GM21723 (cell line): ENCODE results near the gene PYROXD2.
"Not testable (repeated sequence)": the region's sequence is repeated elsewhere in the genome, so short reads cannot be mapped to it uniquely, and the experiment has no call there.

Source experiments
- ATAC-seq: cut with Tn5 transposase; IDR thresholded peaks from one replicate; pipeline ENCODE4 v1.9.1; 2021; ENCODE audit warnings: mild to moderate bottlenecking, moderate library complexity; ENCODE audit not compliant: unreplicated experiment

The PYROXD2 gene

DNA sequence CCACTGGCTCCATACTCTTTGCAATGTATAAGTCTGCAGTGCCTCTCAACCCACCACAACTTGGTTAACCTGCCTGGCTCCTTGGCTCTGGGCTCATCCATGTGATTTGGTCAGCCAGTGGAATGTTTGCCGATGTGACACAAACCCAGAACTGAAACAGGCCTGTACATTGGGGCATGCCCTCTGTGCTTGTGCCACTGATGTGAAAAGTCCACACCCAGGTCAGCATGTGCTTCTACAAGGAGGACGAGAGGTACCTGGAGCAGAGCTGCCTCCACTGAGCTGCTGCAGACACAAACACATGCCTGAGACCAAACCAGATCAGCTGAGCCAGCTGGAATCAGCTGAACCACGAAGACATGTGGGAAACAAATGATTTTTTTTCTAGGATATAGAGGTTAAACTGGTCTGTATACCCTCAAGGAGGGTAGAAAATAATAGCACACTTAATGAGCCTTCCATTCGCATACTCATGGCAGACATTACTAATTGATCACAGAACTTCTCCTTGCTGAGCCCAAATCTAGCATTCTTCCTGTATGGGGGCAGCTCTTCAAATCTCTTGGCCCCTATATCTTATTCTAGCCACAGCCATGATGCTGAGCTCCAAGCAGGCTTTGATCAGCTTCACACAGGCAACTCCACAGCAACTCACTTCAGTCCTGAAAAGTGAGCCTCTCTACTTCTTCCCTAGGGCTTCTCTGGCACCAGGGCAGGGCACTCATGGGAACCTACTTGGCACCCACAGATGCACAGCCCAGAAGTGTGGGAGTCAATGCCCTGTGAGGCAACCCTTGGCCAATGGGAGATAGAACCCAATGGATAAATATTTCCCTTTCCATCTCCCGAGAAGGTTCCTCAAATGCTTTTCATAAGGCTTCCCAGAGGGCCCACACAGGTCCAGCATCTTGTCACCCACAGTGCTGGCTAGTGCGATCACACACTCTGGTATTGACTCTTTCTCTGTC, 18.6 kb downstream of the PYROXD2 start:
- ATAC-seq = no peak

DNA sequence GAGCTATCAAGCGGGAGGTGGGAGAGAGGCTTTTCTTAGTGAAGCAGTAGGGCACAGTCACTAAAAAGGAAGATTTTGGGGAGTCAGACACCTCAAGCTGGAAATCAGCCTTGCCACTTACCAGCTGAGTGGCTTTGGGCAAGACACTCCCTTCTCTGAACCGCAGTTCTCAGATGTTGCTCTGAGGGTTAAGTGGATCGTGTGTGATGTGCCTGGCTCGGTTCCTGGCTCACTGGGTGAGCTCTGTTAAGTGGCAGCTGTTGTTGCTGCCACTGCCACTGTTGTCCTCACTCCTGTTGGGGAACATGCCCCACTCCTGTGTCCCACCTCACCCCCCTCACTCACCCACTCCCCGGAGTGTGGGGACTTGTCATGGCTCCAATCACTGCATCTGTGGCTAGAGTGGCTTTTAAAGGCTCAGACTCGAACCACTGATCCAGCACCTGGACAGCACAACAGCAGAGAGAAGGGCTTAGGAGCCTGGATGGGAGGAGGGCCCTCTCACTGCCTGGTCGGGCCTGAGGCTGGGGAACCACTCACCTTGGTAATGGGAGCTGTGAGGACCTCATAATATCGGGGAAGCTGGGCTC, 20.0 kb downstream of the PYROXD2 start:
- no peak for ATAC-seq

DNA sequence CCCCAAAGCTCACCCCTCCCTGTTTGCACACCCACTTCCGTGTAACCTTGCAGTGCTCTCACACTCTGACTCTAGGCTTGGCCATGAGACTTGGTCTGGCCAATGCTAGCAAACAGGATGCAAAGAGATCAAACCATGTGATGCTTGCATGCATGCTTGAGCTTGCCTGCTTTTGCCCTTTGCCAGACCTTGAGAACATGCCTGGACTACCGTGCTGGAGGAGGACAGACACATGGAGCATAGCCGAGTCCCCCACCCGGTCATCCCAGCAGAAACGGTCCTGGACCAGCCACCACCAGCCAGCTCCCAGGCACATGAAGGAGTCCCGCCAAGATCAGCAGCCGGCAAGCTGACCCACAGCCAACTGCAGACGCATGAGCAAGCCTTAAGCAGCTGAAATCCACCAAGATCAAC, 23.4 kb downstream of the PYROXD2 start:
- ATAC-seq = no peak

DNA sequence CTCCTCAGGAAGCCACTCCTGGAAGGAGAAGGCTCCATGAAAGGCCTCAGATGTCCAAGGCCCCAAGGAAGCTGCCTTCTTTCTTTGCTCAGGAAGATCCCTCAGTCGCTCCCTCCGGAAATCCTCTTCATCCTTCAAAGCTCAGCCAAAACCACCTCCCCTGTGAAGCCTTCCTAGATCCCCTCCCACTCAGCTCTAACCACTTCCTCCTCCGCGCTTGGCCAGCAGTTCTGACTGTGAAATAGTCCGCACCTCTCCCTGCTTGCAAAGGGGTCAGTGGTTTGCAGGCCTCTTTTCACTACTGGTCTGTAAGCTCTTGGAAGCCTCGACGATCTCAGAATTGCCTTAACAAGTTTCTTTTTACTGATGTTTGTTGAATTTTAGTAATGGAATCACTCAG, 23.9 kb downstream of the PYROXD2 start:
- ATAC-seq = no peak

DNA sequence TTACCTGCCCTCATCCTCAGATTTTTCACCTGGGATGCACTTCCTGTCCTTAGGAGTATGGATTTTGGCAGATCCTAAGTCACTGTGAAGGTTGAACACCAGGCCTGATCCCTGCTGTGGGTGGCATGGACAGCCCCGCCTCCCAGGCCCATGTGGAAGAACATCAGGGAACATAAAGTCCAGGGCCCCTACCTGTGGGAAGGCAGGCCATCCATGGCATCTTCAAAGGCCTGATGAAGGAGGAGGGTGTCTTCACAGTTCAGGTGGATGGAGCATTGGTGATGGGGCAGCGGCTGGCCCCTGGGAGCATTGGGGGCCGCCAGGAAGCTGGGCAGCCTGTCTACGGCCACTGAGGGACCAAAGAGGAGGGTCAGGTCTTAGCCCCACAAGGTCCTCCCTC, 24.6 kb downstream of the PYROXD2 start:
- ATAC-seq = no peak

DNA sequence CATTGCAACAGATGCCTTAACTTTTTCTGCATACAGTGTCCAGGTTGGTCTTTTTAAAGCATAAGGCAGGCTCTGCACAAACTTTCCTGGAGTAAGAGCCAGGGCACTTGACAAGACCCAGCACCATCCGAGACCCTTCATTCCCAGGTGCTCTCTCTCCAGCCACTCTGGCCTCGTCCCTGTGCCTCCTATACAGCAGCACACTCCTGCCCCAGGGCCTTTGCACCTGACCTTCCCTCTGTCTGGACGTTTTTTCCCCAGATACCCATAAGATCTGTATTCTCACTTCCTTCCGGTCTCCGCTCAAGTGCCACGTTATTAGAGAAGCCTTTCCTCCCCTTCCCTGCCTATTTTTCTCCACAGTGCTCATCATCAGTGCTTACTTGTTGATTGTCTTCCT, 25.6 kb downstream of the PYROXD2 start:
- ATAC-seq = no peak

DNA sequence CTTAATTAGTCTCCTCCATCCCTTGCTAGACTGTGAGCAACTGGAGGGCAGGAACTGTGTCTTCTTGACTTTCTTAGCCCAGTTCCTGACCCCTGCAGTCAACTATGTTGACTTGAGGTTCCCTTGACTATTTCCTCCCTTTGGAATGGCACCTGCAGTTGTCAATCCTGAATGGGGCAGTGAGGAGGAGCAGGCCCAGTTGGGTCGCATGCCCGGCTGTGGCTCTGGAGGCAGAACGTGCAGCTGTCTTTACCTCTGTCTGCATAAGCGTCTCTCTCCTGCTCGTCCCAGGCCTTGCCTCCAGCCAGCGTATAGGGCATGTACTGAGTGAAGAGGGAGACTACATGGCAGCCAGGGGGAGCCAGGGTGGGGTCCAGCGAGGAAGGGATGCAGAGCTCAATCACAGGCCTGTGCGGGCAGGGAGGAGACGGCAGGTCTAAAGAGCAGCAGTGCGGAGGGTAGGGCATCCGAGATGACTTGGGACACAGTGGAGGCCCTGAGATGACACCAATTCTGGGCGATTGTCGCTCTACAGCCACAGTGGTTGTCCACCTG, 26.8 kb downstream of the PYROXD2 start:
- ATAC-seq = no peak

DNA sequence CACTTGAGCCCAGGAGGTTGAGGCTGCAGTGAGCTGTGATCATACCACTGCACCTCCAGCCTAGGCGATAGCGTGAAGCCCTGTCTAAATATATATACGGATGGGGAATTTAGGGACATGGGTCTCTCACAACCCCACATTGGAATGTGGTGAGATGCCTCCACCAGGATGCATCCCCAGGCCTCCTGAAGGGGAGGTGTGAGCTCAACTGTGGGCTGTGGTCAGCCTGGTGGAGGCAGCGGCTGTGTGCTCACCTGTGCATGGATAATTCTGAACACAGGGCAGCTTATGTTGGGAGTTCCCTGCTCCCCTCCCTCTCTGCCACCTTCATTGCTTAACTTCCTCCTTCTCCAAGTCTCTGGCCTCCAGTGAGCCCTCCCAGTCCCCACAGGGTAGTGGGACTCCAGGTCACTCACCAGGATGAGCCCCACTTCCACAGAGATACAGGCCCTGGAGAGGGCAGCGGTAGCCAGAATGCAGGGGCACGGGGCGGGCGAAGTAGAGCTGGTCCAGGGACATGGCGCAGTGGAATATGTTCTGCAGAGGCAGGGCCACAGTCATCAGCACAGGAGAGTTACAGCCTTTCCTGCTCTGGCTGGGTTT, 30.4 kb downstream of the PYROXD2 start:
- no peak for ATAC-seq

DNA sequence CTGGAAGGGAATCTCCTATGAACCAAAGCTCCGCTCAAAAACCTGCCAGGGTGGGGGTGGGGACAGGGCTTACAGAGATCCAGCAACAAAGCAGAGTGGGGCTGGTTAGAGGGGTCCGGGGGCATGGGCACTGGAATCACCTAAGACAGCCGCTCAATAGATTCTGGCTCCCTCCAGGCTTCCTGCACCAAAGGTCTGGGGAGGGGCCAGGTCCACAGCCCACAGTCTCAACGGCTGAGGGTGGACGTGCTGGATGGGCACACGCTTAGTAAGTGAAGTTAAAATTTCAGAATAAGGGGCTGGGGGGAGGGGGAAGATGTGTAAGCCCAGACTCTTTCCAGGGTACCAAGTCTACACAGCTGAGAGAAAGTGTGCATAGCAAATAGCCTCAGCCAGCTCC, 31.1 kb downstream of the PYROXD2 start:
- ATAC-seq = no peak

DNA sequence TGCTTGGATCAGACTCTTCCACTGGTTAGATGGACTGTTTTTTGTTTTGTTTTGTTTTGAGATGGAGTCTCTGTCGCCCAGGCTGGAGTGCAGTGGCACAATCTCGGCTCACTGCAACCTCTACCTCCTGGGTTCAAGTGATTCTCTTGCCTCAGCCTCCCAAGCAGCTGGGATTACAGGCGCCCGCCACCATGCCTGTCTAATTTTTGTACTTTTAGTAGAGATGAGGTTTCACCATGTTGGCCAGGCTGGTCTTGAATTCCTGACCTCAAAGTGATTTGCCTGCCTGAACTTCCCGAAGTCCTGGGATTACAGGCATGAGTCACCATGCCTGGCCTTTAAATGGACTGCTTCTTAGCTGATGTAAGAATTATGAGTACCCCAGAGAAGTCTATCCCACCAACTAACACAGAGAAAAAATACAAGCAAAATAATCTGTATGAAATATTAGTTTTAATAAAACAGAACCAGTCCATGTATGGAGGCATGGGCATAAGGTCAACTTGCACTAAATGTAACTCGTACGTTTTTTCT, 31.8 kb downstream of the PYROXD2 start:
- ATAC-seq = not testable (repeated sequence)

DNA sequence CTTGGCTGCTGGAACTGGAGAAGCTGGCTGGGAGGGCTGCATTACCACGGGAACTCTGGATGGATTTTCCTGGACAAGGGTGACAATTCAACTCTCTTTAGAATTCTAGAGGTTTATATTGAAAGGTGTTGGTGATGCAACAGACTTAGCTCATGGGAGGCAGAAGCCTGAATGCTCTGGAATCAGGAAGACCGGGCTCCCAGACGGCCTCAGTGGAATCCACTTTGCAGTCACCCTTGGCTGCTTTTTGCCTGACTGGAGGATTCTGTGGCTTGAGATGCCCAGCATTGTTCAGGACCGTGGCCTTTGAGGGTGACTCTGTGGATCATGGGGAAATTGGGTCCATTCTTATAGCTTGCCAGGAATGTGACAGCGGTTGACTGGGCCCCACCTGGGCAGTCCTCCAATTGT, 32.3 kb downstream of the PYROXD2 start:
- ATAC-seq = no peak

DNA sequence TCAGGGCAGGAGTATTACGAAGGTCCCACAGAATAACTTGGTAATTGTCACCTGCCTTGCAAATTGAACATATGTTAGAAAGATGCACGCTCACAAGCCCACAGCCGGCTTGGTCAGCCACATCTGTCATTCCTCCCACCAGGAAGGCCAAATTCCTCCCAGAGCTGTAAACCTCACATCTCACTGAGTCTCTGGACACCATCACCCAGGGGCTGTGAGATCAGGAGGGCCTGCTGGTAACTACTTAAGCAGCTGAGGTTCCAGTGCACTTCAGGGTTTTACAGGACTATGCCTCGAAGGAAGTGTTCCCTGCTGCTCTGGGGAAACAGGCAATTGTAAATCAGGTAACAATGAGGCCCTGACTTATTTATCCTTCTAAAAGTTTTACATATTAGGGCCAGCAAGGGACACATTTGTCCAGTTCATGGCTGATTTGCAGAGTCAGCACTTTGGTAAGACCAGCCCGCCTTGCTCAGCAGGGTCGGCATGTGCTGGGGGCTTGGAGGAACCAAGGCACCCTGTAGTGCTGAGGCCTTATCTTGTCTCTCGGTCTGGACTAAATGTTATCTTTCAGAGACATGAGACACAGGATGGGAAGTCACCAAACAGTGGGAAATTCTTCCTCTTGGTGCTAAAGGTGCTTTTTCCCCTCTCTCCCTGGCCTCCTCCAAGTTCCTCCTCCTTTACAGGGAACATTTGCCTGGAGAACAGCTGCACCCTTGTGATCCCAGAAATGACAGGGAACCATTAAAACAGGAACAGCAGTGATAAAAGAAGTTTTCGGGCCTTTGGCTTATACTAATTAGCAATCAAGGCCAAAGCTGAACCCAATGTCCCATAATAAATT, 34.3 kb downstream of the PYROXD2 start:
- no peak for ATAC-seq

DNA sequence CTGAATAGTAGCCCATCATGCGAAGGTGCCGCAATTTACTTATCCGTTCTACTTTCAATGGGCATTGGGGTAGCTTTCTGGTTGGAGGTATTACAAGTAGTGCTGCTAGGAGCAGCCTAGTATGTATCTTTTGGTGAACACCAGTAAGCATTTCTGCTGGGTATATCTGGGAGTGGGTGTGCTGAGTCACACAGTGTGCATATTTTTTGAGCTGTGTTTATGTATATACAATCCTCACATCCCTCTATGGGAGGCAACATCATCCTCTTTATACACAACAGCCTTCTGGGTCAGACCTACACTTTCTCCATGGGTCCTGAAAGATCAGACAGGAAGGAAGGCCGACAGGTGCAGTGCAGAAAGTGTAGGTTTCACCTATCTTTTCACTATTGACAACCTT, 36.3 kb downstream of the PYROXD2 start:
- no peak for ATAC-seq

DNA sequence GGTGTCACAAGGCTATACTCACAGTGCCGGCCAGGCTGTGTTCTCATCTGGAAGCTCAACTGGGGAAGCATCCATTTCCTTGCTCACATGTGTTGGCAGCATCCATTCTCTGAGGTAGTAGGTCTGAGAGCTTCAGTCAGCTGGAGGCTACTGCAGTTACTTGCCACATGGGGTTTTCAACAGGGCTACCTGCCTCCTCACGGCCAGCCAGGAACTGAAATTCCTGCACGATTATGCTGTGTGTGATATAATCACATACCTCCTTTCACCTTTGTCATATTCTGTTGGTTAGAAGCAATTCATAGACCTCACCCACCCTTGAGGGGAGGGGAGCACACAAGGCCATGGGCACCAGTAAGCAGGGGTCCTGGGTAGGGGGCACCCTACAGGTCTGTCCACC, 37.4 kb downstream of the PYROXD2 start:
- ATAC-seq = no peak

DNA sequence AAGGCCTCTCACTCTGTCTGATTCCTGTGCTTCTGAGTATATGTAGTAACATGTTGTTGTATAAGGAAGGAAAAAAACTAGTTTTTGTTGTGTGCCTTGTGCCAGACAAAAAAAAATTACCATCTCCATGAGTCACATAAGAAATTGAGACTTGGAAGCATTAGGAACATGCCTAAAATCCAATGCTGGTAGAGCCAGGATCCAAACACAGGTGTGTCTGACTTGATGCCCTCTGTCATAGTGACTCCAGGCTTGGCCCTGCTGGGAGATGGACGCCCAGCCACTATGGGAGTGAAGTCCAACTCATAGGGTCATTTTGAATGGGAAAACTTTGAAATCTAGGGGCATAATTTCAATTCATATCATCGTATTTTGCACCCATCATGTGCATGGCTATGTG, 38.0 kb downstream of the PYROXD2 start:
- ATAC-seq = no peak

DNA sequence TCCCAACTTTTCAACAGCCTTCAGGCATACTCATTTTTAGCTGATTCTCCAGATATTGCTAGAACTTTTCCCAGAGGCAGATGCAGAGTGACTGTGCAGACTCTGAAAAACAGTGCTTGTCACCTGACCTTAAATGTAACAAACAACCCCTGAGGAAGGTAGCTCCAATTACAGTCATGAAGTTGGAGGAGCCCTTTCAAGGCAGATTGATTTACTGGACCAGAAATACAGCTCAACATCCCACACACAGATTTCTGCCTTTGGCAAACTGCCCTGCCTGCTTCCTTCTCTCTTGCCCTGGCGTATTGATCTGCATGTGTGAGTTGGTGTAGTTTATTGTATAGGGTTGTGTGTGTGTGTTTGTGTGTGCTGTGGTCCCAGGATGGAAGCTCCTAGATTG, 38.5 kb downstream of the PYROXD2 start:
- ATAC-seq = no peak

DNA sequence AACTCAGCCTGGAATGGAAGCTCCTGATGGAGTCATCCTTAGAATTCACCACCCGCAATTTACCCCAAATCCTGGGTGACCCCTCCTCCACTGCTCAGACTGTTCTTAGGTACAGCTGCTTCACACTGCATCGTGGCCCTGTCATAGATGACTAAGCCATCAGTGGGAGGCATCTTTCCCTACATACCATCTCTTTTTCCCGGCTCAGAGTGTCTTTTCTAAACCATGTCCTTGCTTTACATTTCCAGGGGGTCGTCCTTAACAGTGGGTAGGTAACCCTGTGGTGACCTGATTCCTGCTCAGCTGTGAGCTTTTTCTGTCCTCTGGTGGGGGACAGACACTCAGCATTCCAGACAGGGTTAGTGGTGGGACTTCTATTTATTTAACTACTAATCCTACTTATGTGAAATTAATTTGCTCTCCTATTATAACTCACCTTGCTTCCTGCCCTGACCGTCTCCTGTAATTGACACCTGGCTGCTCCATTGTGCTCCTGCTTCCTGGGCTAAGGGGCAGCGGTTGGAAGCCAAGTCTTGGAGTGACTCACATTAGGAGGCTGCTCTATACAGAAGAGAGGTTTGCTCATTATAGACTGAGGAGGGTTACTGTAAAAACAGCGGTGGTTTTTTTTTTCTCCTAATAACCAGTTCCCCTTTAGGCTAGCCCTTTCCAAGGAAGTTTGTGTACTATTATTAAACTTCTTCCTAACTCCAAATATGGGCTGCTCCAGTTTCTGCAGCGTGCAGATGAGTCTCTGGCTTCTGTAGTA, 40.6 kb downstream of the PYROXD2 start:
- ATAC-seq = no peak

DNA sequence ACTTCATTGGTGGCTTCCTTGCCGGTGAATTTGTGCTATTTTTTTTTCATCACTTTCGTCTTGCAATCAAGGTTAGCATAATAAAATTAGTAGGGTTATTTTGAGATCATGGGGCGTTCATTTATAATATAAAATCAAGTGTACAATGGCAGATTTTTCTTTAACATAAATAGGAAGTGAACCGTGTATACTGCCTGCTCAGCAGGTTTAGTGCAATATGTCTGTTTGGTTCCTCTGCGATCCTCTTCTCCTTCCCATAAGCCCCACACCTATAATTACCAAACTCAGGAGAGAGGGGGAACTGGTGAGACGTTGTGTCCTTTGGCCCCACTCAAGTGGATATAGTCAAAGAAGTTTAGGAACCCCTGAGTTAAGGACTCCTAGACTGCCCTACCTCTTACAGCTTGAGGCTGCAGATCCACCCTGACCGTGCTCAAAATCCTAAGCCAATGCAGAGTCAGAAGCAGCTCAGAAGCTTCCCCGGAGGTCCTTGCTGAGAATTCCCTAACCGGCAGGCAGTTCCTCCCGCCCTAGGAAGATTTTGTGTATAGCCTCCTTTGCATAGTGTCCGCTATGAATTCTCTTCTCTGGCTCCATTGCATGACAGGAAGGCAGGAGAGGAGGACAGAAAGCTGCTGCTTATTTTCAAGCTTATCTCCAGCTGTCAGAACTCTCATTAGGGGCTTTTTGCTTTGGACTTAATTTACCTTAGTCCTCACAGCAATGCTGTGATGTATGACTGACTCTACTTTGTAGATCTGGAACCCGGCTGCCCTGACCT, 41.5 kb downstream of the PYROXD2 start:
- ATAC-seq = no peak
